Natural killer cell (primary cell): Measurements from ENCODE around the gene PKD1. TPM values are rescaled to one million over a fixed set of nuclear protein-coding genes. Genes with fewer than 3 reads are reported as not detected.

Experiments used
- ATAC-seq, 3 donors: fragments of 150-1000 bp in 2 of 3; fragments of 200-7000 bp in 1 of 3; cut with Tn5 transposase; 1 replicate in 1 of 3; 2 replicates in 2 of 3; pipeline ENCODE4 v1.10.0; 2021; ENCODE audit warnings: mild to moderate bottlenecking in 2 of 3, moderate library complexity in 2 of 3
- DNase-seq, 2 donors: peaks; one replicate each; pipeline versions ENCODE4 v3.0.0 to v3.0.0-alpha.2; 2013 to 2021; ENCODE audit warnings: mixed read lengths in 1 of 2
- H3K27ac ChIP-seq: one replicate; pipeline ENCODE4 v1.5.1; 2013; ENCODE audit warnings: mild to moderate bottlenecking, low read length
- H3K27me3 ChIP-seq: one replicate; pipeline ENCODE4 v1.6.1; 2013; ENCODE audit warnings: low read length; ENCODE audit not compliant: control insufficient read depth, insufficient read depth
- H3K36me3 ChIP-seq: one replicate; pipeline ENCODE4 v1.6.1; 2013; ENCODE audit warnings: low read length; ENCODE audit not compliant: control insufficient read depth, insufficient read depth
- H3K4me1 ChIP-seq: one replicate; pipeline ENCODE4 v1.6.1; 2013; ENCODE audit warnings: low read length; ENCODE audit not compliant: control insufficient read depth, insufficient read depth
- H3K4me3 ChIP-seq: one replicate; pipeline ENCODE4 v1.5.1; 2013; ENCODE audit warnings: low read length
- H3K9me3 ChIP-seq: one replicate; pipeline ENCODE4 v1.6.1; 2013; ENCODE audit warnings: low read length; ENCODE audit not compliant: control insufficient read depth, insufficient read depth
- H3K27ac Mint-ChIP-seq, 2 donors: one replicate each; pipeline ENCODE4 v1.8.0; 2022; ENCODE audit warnings: mild to moderate bottlenecking in 2 of 2, mixed read lengths in 2 of 2, moderate library complexity in 1 of 2
- H3K27me3 Mint-ChIP-seq, 2 donors: one replicate each; pipeline ENCODE4 v1.8.0; 2022; ENCODE audit warnings: low read depth in 2 of 2, mixed read lengths in 2 of 2
- H3K36me3 Mint-ChIP-seq: one replicate; pipeline ENCODE4 v1.8.0; 2022; ENCODE audit warnings: mixed read lengths
- H3K4me1 Mint-ChIP-seq, 2 donors: one replicate each; pipeline ENCODE4 v1.8.0; 2022; ENCODE audit warnings: mixed read lengths in 2 of 2
- H3K4me3 Mint-ChIP-seq: one replicate; pipeline ENCODE4 v1.8.0; 2022; ENCODE audit warnings: mild to moderate bottlenecking, moderate library complexity, mixed read lengths
- H3K9me3 Mint-ChIP-seq, 2 donors: one replicate each; pipeline ENCODE4 v1.8.0; 2022; ENCODE audit warnings: mixed read lengths in 2 of 2
- WGBS: methylation state at CpG from one replicate; pipeline ENCODE4 v1.1.7; 2013; ENCODE audit warnings: missing lambda C conversion rate; ENCODE audit not compliant: insufficient coverage; 5-methylcytosine and 5-hydroxymethylcytosine counted together
- intact Hi-C: fragments of 100-400 bp; cut with micrococcal nuclease; formaldehyde crosslinking; loops from one replicate; pipeline ENCODE4 v1.14.2; 2022
- total RNA-seq, 4 donors: library from RNA; stranded (reverse); fragments of 120-200 nt in 1 of 4; gene quantifications; one replicate each; pipeline versions ENCODE4 v1.2.3 to v1.2.4, GENCODE V29; 2013 to 2022
- TF ChIP-seq, protein P1 (sequence below): fragments of 200-600 bp; IDR thresholded peaks from one replicate; pipeline ENCODE4 v1.8.0; 2022; ENCODE audit warnings: antibody characterized with exemption

PKD1 gene
- total RNA-seq, 3 donors from 2014 or later (not counting 1 experiment from before 2014, with no cell fraction given) = 87.0 to 105 (median 99.1) TPM

DNA sequence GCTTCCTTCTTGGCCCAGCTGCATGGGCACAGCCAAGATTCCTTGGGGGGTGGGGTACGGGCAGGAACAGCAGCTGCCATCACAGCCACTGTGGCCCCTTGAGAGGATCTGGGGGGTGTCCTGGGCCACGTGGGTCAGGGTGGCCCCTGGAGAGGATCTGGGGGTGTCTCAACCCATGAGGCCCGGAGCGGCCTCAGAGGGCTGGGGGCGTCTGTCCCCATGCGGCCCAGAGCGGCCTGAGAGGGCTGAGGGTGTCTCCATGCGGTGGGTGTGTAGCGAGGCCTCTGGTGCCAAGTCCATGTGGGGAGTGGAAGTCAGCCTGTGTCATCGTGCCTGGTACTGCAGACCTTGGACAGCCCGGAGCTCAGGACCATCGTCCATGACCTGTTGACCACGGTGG, 74.2 kb downstream of the PKD1 start:
- H3K36me3 ChIP-seq = peaks cover 41% of the 10 kb centered on the region
- no peaks in the 10 kb centered on the region for H3K27me3 Mint-ChIP-seq
- H3K27me3 ChIP-seq = no peaks in the 10 kb centered on the region
- no peaks in the 10 kb centered on the region for H3K9me3 Mint-ChIP-seq
- H3K4me1 ChIP-seq = peaks cover 8% of the 10 kb centered on the region
- H3K9me3 ChIP-seq = no peaks in the 10 kb centered on the region
- H3K27ac ChIP-seq = no peak overlapping the region
- WGBS = 96% methylated on average over 13 of the region's 13 CpGs
- H3K36me3 Mint-ChIP-seq = no peaks in the 10 kb centered on the region
- ATAC-seq (no peak), DNase-seq (no peak)
- H3K4me3 Mint-ChIP-seq = no peak overlapping the region
- H3K4me1 Mint-ChIP-seq = peaks cover 6 to 15% of the 10 kb centered on the region in 2 donors
- intact Hi-C loops = no loop called here
- no peak overlapping the region for H3K4me3 ChIP-seq
- TF ChIP-seq, protein P1, sequence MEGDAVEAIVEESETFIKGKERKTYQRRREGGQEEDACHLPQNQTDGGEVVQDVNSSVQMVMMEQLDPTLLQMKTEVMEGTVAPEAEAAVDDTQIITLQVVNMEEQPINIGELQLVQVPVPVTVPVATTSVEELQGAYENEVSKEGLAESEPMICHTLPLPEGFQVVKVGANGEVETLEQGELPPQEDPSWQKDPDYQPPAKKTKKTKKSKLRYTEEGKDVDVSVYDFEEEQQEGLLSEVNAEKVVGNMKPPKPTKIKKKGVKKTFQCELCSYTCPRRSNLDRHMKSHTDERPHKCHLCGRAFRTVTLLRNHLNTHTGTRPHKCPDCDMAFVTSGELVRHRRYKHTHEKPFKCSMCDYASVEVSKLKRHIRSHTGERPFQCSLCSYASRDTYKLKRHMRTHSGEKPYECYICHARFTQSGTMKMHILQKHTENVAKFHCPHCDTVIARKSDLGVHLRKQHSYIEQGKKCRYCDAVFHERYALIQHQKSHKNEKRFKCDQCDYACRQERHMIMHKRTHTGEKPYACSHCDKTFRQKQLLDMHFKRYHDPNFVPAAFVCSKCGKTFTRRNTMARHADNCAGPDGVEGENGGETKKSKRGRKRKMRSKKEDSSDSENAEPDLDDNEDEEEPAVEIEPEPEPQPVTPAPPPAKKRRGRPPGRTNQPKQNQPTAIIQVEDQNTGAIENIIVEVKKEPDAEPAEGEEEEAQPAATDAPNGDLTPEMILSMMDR = no peak
- H3K27ac Mint-ChIP-seq = no peak overlapping the region

DNA sequence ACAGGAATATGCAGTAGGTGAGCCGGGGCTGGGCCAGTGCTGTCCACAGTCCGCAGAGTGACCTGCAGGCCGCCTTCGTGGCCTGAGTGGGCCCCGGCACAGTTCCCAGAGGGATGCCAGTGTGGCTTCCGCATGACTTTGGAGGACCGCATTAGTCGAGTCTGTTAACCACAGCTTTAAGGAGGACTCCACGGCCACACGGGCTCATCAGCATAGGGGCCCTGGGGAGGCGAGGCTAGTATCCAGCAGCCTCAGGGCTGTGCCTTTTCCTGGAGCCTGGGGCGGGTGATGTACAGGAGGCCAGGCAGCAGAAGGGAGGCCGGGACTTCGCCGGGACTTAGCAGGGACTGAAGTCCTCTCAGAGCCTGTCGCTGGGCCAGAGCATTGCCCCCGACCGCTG, 74.7 kb downstream of the PKD1 start:
- no peak for DNase-seq
- intact Hi-C loops = no loop called here
- no peaks in the 10 kb centered on the region for H3K36me3 Mint-ChIP-seq

DNA sequence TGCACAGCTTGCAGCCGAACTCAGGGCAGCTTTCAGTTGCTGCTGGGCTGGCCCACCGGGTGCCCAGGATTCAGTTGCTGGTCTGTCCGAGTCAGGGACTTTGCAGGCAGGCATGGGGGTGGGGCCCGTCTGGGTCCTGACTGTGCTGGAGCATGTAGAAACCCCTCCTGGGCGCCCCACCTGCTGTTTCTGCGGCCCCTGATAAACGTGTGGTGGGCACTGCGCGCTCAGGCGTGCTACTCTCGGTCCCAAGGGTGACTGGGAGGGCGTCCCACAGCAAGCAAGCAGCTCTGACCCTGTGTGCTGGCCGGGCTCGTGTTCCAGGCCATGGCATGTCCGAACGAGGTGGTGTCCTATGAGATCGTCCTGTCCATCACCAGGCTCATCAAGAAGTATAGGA, 75.4 kb downstream of the PKD1 start:
- 95% methylated on average over 17 of the region's 17 CpGs for WGBS
- no peak for DNase-seq
- Mint-ChIP-seq H3K4me1 (peaks cover 0 to 6% of the 10 kb centered on the region in 2 donors), H3K4me3 (no peak overlapping the region), H3K9me3 (no peaks in the 10 kb centered on the region), H3K36me3 (no peaks in the 10 kb centered on the region), H3K27me3 (no peaks in the 10 kb centered on the region), H3K27ac (no peak overlapping the region)
- intact Hi-C loops = no loop called here
- peaks cover 31% of the 10 kb centered on the region for H3K36me3 ChIP-seq
- peaks cover 2% of the 10 kb centered on the region for H3K4me1 ChIP-seq
- no peaks in the 10 kb centered on the region for H3K27me3 ChIP-seq
- TF ChIP-seq, protein P1 = no peak
- no peak for ATAC-seq
- no peak overlapping the region for H3K27ac ChIP-seq
- no peak overlapping the region for H3K4me3 ChIP-seq
- H3K9me3 ChIP-seq = no peaks in the 10 kb centered on the region

More for the DNA sequence above, 74.7 kb downstream of the PKD1 start:
- WGBS = 97% methylated on average over 18 of the region's 18 CpGs
- Mint-ChIP-seq H3K4me1 (peaks cover 3 to 12% of the 10 kb centered on the region in 2 donors), H3K4me3 (no peak overlapping the region), H3K27ac (no peak overlapping the region), H3K27me3 (no peaks in the 10 kb centered on the region), H3K9me3 (no peaks in the 10 kb centered on the region)
- H3K27ac ChIP-seq = no peak overlapping the region
- H3K4me3 ChIP-seq = no peak overlapping the region
- peaks cover 36% of the 10 kb centered on the region for H3K36me3 ChIP-seq
- no peaks in the 10 kb centered on the region for H3K9me3 ChIP-seq
- TF ChIP-seq, protein P1 = no peak
- no peaks in the 10 kb centered on the region for H3K27me3 ChIP-seq
- peaks cover 8% of the 10 kb centered on the region for H3K4me1 ChIP-seq
- ATAC-seq = no peak

DNA sequence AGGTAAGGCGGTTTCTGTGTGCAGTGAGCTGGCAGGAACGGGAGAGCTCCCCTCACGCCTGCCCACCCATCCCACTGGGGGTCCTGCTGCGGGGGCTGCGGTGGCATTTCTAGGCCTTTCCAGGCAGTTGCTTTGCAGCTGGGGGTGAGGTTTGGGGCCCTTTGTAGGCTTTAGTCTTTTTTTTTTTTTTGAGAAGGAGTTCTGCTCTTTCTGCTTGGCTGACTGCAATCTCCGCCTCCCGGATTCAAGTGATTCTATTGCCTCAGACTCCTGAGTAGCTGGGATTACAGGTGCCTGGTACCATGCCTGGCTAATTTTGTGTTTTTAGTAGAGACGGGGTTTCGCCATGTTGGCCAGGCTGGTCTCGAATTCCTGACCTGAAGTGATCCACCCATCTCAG, 76.8 kb downstream of the PKD1 start:
- H3K36me3 Mint-ChIP-seq = no peaks in the 10 kb centered on the region
- no peak overlapping the region for H3K4me3 Mint-ChIP-seq

More for the DNA sequence above, 76.8 kb downstream of the PKD1 start:
- 98% methylated on average over 10 of the region's 10 CpGs for WGBS
- H3K4me3 ChIP-seq = no peak overlapping the region
- H3K9me3 ChIP-seq = no peaks in the 10 kb centered on the region
- no peak overlapping the region for H3K27ac ChIP-seq
- Mint-ChIP-seq H3K9me3 (no peaks in the 10 kb centered on the region), H3K27ac (no peak overlapping the region), H3K27me3 (no peaks in the 10 kb centered on the region), H3K4me1 (peaks cover 0 to 4% of the 10 kb centered on the region in 2 donors)
- no peak for ATAC-seq
- no peaks in the 10 kb centered on the region for H3K4me1 ChIP-seq
- no peaks in the 10 kb centered on the region for H3K27me3 ChIP-seq
- intact Hi-C loops = no loop called here
- TF ChIP-seq, protein P1 = no peak
- H3K36me3 ChIP-seq = peaks cover 36% of the 10 kb centered on the region
- DNase-seq = no peak
